SKM-1 treated with dmso at 0.1 percent for 144 hours (cell line): Measurements from ENCODE around the gene AP3S2.
"Not testable (repeated sequence)": the region's sequence is repeated elsewhere in the genome, so short reads cannot be mapped to it uniquely, and the experiment has no call there.

Experiments used
- DNase-seq: peaks from one replicate; lab custom pipeline; 2025; ENCODE audit not compliant: unreplicated experiment; lab: John Stamatoyannopoulos, UW

AP3S2 gene

DNA sequence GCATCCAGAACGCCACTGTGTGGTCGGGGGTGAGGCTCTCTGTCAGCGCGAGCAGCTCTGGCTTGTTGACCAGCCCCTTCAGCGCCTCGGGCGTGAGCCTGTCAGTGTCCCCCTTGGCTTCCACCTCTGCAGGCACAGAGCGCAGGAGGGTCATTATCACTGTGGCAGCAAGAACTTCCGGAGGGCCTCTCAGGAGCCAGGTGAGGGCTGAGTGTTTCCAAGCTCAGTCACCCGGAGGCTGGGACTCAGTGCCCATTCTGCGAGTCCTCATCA, 10.0 kb upstream of the AP3S2 start:
- DNase-seq = no peak

DNA sequence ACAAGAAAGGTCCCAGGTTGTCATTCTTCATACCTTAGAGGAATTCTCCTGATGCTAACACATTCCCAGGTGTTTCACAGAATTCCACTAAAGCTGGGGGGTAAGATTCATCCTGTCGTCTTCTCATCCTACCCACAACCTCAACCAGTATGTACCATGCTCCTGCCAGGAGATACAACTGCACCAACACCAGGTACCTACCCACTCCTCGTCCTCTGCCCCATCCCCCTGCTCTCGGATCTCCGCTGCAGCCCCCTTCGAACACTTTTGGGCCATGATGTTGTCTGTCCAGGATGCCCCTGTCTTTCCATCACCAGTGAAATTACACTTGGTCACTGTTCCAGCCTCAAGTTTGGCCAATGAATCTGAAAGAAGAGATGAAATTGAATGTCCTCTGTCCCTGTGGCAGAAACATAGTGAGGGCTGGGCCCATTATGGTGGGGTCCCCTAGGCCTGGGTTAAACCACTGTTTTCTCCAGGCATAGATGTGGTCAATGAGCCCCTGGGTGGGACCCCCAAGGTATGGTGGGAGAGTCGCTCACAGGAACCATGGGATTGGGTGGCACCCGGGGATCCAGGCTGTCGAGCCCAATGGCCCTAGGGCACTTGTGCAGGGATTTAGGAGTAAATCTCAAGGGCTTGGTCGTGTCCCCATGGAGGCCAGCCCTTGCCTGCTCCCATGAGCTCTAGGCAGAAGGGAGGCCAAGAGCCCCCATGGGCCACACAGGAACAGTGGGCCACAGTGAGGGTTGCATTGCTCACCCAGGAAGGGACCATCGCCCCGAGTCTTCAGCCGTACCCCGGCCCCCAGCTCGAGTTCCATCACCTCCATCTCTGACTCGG, 9.4 kb upstream of the AP3S2 start:
- no peak for DNase-seq

DNA sequence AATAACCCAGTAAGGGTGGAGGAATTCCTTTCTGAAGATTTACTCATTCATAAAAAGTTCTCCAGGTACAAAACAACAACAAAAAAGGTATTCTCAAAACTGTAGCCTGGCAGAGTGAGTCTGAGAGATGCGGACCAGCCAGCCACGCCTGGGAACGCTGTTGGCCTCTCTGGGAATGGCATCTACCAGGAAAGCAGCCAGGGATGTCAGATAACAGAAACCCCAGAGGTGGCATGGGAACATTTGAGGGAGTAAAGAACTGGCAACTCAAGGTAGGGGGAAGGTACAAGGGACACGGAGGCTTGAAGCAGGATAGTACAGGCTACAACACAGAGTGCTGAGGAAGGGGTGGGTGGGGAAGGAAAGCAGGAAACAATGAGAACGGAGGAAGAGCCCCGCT, 7.1 kb upstream of the AP3S2 start:
- DNase-seq = no peak

DNA sequence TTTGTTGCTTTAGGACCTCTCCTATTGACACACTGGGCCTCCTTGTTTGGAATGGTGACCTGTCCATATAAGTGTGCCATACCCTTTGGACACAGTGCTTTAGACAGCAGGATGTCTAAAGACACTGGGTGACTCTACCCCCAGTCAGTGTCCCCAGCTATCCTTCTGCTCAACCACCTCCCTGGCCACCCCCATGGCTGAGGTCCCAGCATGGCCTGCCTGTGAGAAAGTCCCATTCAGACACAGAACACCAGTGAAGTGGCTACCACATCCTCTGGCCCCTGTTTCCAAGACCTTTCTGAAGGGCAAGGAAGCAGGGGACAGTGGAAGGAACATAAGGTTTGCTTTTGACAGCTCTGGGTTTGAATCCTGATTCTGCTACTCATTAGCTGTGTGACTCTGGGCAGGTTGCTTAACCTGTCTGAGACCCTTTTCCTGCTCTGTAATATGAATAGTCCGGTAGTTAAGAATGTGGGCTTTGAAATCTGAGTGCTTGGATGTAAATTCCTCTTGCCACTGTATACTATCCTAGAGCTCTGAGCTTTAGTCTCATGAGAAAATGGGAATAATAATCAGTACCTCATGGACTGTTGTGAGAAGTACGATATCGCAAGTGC, 6.3 kb upstream of the AP3S2 start:
- no peak for DNase-seq

DNA sequence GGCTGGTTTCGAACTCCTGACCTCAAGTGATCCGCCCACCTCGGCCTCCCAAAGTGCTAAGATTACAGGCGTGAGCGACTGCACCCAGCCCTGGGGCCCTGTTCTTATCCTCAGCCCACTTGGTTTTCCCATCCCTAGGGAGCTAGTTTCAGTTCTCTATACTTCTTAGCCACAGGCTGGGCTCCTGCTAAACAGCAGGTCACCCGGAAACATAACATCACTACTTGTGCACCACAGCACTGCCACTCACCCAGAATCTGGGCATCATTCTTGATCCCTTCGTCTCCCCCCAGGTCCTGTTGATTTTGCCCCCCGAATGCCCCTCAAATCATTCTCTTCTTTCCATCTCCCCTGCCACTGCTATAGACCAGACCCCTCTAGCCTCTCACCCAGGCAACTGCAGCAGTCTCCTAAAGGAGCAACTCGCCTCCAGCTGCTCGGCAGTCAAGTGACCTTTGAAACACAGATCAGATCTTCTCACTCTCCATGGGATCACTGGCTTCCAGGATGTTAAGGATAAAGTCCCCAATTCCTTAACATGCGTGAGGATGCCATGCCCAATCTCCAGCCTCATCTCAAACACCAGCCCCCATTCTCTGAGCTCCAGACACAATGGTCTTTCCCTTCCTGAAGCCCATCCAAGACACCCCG, 5.6 kb upstream of the AP3S2 start:
- peak; percentile 50 for DNase-seq

DNA sequence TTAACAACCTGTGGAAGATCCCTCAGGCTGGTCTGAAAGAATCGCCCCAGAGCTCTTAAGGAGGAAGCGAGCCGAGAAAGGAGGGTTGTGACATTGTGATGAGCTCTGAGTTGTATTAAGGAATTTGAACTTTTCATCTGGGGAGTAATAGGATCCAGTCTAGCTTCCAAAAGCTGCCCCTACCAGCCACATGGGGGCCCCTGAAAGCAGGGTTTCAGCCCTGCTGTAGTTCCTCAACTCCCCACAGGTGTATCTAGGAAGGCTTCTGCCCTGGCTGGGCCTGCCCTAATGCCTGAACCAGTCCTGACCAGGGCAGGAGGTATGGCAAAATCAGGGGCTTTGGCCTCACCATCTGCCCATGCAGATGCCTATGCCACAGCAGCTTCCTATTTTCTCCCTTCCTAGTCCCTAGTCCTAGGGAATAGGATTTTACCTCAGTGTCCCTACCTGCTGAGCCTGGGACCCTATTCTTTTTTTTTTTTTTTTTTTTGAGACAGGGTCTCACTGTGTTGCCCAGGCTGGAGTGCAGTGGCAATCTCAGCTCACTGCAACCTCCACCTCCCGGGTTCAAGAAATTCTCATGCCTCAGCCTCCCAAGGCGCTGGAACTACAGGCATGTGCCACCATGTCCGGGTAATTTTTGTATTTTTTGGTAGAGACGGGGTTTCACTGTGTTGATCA, 5.0 kb upstream of the AP3S2 start:
- DNase-seq = peak; percentile 54

DNA sequence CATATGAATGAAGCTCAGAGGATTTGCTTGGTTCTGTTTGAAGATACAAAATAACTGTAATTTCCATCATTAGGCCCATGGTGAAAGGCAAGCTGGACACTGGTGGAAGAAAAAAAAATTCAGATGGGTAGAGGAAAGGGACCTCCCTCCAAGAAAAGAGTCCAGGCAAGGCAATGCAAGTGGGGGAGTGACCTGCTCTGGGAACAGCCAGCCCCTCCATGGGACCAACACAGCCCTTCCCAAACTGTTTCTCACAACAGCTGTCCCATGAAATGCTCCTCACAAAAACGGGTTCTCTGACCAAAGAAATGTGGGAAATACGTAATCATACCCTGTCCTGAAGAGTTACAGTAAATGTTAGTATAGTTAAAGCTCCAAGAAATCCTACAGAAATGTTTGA, 4.4 kb upstream of the AP3S2 start:
- no peak for DNase-seq

DNA sequence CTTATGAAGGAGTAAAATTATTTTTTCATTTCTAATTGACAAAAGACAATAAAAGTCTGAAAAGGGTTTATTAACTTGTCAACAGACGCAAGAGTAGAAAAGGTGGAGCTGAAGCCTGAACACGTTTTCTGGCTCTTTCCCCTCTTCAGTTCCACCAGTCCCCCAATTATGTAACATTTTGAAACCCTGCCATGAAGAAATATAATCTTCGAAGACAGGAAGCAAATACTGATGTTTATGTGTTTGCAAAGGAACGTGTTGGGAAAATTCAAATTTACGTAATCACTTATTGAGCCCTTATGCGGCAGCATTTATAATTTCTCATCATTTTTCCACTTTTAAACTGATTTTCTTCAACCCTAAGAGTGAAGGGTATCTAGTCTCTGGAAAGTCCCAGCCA, 767 bp downstream of the AP3S2 start:
- no peak for DNase-seq

DNA sequence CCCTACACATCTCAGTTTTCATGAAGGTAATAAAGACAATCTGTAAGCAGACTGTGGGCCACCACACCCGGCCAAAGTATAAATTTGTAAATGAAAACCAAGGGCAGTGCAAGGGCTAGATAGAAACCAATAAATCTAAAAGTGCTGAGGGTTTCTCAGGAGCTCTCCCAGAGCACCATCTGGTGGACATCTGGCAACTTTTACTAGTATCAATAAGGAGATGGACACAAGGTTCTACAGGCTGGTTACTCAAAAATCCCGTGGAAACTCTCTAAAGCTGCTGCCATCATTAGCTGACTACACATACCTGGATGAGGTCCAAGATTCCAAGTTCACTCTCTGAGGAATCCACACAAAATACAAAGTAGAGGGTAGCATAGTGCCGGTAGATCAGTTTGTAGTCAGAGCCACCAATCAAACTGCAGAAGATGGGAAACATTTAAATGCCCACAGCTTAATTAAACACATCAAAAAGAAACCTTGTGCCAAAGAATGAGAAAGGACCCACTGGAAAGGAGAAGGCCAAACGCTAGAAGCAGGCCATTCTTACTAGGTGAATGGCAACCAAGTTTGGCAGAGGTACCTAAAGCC, 5.5 kb downstream of the AP3S2 start:
- peak; percentile 37 for DNase-seq

DNA sequence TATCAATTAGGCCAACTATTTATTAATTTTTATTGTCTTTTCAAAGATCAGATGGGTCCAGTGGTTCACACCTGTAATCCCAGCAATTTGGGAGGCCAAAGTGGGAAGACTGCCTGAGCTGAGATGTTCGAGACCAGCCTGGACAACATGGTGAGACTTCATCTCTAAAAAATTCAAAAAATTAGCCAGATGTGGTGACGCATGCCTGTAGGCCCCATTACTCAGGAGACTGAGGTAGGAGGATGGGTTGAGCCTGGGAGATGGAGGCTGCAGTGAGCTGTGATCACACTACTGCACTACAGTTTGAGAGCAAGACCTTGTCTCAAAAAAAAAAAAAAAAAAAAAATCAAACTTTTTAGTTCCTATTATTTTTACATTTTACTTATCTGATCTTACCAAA, 8.2 kb downstream of the AP3S2 start:
- DNase-seq = no peak

DNA sequence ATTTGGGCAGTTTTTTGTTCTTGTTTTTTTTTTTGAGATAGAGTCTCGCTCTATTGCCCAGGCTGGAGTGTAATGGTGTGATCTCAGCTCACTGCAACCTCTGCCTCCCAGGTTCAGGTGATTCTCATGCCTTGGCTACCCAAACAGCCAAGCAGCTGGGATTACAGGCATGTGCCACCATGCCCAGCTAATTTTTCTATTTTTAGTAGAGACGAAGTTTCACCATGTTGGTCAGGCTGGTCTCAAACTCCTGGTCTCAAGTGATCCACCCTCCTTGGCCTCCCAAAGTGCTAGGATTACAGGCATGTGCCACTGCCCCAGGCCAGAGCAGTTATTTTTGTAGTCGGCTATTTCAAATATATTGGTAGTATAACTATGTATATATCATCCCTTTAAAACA, 8.6 kb downstream of the AP3S2 start:
- DNase-seq = not testable (repeated sequence)

DNA sequence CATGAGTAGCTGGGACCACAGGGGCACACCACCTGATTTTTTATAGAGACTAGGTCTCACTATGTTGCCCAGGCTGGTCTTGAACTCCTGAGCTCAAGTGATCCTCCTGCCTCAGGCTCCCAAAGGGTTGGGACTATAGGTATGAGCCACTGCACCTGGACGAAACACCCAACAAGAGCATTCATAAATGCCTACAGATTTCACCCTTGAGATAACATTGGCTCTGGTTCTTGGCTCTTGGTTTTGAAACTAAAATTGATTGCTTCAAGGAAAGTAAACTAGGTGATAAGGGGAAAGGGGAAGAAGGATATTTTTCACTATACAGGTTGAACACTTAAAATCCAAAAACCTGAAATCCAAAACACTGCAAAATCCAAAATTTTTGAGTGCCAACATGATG, 10.3 kb downstream of the AP3S2 start:
- no peak for DNase-seq

DNA sequence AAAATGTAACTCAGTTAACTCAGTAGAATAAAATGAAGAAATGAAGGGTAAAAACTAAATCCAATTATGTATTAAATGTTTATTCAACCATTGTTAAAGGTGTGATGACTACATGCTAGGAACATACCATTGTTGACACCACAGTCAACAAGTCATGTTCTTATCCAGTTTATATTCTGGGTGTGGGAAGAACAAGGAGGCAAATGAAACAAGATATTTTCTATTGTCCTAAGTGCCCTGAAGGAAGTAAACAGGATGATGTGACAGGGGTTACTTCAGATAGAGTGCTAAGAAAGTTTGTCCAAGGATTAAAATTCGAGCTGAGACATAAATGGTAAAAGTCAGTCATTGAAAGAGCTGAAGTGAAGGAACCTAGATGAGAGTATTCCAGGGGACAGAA, 13.1 kb downstream of the AP3S2 start:
- DNase-seq = no peak

DNA sequence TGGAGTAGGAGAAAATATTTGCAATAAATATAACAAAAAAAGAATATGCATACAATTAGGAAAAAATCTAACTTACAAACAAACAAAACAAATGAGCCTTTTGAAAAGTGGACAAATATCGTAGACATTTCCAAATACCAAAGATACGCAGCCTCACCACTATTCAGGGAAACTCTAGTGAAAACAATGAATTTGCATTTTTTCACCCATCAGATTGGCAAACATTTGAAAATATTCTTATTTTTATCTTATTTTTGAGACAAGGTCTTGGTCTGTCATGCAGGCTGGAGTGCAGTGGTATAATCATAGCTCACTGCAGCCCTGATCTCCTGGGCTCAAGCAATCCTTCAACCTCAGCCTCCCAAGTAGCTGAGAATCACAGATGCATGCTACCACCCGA, 15.5 kb downstream of the AP3S2 start:
- DNase-seq = no peak

DNA sequence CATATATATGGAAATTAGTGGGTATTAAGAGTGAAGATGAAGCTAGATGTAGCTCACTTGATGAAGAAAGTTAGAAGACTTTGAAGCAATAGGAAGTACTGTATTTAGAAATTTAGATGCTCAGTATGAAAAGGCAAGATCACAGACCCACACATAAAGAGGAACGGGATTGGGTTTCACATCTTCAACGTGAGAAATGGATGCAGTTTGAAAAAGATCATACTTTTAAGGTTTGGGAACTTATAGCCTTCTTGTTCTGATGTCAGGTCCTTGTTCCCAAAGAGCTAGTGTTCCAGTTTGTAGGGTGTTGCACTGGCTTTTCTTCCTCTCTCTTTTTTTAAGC, 16.7 kb downstream of the AP3S2 start:
- no peak for DNase-seq

DNA sequence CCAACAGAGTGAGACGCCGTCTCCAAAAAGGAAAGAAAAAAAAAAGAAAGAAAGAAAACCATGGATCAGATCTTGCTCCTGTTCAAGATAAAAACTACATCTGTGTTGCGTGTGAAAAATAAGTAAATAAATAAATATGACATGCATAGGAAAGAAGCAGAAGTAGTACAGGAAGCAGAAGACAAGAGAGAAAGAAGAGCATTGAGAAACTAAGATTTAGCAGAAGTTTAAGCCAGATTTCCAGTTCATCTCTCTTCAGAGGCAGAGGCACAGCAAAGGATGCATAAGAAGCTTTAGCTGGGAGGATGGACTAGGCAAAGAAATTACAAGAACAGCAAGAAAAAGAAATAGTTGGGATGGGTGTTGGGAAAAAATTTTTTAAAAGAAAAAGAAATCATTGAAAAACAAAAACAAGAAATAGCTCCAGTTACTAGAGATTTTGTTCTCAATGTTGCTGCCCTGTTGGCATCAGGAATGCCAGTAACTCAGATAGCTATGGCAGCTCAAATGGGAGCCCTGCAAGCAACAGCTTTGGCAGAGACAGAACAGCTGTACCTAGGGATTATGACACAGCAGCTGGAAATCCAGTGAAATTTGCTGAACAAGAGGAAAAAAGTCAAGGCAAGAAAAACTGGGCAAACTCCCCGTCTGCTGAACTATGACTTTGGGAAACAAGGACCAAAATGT, 17.3 kb downstream of the AP3S2 start:
- DNase-seq = no peak

DNA sequence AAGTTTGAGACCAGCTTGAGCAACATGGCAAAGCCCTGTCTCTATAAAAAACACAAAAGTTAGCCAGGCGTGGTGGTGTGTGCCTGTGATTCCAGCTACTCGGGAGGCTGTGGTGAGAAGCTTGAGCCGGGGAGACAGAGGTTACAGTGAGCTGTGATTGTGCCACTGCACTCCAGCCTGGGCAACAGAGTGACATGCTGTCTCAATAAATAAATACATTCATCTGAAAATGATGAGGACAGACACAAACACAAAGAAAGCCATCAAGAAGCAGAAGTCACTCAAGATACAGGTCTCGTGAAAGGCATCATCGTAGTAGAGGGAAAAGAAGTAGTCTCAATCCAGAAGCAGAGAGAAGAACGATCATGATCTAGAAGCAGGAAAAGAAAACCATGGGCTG, 18.1 kb downstream of the AP3S2 start:
- DNase-seq = no peak

DNA sequence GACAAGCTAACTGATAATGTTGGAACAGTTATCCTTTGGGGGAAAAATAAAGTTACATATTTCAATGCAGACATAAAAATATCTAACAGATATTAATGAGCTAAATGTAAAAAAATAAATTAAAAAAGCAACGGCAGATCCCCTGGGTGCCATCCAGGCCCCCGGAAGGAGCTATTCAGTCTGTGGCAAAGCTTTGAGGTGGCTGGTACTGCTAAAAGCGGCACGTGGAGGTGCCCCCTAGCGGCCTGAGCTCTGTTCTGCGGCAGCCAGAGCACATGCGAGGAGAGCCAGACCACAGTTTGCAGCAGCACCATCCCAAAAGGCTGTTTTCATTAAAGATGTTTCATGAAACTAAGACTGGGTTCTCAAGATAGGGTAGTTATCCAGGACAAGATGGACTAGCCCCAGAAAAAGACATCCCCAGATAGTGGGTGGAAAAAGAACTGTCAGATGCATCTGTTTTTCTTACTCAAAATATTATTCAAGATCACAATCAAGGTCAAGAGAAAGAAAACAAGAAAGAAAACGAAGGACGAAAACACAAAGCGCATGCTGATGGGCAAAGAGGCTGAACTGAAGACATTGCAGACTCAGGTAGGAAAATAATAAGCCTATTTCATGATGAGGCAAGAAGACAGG, 18.7 kb downstream of the AP3S2 start:
- peak; percentile 71 for DNase-seq

DNA sequence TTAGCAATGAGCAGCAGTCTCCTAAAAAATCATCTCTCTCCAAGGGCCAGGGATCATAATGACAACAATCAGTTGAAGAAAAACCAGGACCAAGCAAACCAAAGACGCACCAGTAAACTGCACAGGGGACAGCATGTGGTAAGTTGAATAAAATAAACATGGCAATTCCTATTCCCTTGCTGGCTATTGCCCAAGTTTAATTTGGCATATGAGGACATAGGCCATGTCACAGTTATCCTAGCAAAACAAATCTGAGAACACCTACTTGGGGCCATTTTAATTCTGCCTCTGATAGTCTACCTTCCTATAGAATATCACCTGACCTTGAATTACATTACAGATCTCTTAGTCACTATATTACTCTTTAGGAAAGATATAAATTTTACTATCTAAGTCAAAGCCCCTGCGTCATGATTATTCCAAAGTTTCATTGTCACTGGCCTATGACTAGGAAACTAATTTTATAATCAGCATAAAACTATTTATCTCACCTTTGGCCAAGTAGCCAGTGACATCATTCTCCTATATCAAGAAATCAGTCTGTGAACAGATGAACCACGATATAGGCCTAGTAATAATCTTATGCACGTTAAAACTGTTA, 23.0 kb downstream of the AP3S2 start:
- no peak for DNase-seq

DNA sequence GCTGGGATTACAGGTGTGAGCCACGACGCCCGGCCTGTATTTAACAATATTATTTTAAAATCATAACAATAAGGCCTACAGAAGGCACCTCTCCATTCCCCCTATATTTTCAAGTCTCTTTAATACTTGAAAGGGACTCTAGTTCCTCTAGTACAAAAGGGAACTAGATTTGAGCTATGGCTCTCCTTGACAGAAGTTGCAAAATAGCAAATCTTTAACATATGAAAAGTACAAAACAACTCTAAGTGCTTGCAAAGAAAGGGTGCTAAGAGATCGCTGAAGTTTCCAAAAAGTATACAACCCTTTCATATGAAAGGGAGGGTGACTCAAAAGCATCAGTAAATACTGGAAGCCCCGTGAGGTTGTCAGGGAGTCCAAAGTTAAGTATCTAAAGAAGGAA, 23.8 kb downstream of the AP3S2 start:
- DNase-seq = peak; percentile 47
